Stimulated activated CD8-positive, alpha-beta memory T cell treated with anti-CD3 and anti-CD28 coated beads, Interleukin-15, amount 100 ng/mL, for 48 hours (primary cell): ENCODE measurements around the gene BBX.
"Not testable (repeated sequence)": the region's sequence is repeated elsewhere in the genome, so short reads cannot be mapped to it uniquely, and the experiment has no call there.

ENCODE experiments used
- DNase-seq, 2 donors: peaks; one replicate each; pipeline ENCODE4 v3.0.0-alpha.2; 2020; ENCODE audit warnings: low read depth in 2 of 2

The BBX gene

DNA sequence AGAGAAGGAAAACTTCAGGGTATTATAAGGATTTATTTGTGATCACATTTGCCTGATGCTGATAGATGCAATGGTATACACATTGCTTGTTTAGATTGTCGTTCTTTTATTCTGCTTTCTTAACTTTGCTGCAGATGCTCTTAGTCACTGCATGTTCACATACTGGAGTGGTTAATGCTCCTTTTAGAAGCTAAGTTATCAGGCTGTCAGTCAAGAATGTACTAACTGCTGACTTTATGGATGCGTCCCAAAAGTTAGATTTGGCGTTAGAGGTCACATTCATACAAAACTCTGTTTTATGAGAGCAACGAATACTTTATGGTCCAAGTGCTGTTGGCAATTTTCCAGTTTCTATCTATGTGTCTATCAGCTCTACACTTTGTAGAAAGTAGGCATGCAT lies 160.7 kb downstream of the BBX start:
- no peak for DNase-seq

- no peak for DNase-seq
Measured at GRCh38 chr3:107684431-107684925, 161.7 kb downstream of the BBX start.

DNA sequence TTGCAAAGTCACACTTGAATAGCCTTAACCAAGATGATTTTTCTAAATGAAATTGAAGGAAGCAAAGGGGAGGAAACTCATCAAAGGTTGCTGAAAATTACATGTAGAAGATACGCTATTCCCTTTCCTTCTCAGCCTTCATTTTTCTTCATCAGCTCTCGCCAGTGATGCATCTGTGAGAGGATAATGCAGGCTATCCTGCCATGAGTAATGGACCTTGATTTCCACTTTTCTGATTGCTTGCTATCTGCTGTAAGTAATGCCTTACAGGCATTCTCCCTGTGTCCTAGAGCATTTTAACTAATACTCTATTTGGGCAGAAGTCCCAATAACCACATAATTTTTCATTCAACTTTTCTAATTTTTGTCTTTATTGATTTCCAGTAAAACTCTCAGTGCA lies 162.6 kb downstream of the BBX start:
- DNase-seq: no peak

DNA sequence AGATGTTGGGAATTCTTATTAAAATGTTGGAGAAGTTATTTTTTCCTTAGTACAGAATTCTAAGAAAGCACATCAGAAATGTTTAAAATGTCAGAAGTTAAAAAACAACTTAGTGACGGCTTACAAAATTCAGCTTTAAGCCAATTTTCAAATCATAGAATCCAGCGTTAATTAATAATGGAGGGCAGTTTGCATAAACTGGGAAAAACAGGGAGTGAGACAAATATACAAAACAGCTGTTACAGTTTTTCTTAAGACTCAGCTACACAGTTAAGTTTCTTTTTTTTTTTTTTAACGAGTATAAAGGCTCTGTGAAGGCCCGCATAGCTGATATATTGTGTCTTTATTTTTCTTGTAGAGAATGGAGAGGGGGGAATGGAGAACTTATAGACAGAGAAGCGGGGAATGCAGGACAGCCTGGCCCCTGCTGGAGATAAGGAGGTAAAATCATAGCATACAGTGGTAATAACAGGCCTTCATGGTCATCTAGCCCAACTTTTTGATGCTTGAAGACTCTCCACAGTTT lies 164.4 kb downstream of the BBX start:
- no peak for DNase-seq

GRCh38 chr3:107689355-107689754 lies 166.6 kb downstream of the BBX start:
- no peak for DNase-seq

GRCh38 chr3:107690522-107691138 lies 167.9 kb downstream of the BBX start:
- no peak for DNase-seq

DNA sequence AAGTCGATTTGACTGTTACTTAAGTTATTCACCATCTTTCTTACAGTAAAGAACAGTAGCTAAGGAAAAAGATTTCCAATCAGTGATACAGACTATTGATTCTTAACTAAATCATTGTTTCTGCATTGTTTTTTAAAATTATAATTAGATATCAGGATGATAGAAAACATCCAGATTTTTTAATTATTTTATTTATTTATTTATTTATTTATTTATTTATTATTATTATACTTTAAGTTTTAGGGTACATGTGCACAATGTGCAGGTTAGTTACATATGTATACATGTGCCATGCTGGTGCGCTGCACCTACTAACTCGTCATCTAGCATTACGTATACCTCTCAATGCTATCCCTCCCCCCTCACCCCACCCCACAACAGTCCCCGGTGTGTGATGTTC lies 169.2 kb downstream of the BBX start:
- DNase-seq: not testable (repeated sequence)

DNA sequence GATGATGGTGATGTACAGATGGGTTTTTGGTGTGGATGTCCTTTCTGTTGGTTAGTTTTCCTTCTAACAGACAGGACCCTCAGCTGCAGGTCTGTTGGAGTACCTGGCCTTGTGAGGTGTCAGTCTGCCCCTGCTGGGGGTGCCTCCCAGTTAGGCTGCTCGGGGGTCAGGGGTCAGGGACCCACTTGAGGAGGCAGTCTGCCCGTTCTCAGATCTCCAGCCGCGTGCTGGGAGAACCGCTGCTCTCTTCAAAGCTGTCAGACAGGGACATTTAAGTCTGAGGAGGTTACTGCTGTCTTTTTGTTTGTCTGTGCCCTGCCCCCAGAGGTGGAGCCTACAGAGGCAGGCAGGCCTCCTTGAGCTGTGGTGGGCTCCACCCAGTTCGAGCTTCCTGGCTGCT lies 174.6 kb downstream of the BBX start:
- not testable (repeated sequence) for DNase-seq

- not testable (repeated sequence) for DNase-seq
Measured at GRCh38 chr3:107697855-107698254, 175.1 kb downstream of the BBX start.

- DNase-seq: no peak
Measured at GRCh38 chr3:107699682-107700081, 176.9 kb downstream of the BBX start.

DNA sequence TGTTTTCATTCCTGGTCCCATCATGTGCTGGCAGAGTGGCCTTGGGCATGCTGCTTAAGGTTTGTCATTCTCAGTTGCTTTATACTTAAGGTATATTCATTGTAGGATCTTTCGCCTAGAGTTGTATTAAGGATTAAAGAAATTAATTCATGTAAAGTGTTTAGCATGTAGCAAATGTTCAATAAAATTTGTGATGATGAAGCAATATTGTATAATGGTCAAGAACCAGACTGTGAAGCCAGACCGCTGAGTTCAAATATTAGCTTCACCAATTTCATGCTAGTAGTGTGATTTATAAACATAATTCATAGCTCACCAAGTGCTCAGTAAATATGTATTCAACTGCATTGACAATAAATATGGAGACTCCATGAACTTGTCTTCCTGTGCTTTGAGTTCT lies 178.5 kb downstream of the BBX start:
- DNase-seq: no peak

- DNase-seq: no peak
Measured at GRCh38 chr3:107704477-107704876, 181.7 kb downstream of the BBX start.

DNA sequence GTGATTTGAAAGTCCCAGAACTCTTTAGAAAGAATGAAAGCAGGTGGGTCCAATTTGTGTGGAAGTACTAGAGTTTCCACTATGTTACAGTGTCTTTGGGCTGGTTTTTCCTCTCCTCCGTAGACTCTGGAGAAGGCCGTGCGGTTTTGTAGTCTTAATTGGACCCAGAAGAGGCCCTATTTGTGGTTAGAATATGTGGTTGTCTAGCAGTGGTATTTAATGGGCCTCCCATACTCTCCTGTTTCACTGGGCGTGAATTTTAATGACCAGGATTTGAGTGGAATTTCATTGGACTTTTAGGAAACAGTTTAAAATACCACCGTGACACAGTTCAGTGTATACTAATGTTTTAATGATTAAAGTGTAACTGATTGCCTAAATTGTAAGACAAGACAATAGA lies 182.3 kb downstream of the BBX start:
- DNase-seq: no peak

DNA sequence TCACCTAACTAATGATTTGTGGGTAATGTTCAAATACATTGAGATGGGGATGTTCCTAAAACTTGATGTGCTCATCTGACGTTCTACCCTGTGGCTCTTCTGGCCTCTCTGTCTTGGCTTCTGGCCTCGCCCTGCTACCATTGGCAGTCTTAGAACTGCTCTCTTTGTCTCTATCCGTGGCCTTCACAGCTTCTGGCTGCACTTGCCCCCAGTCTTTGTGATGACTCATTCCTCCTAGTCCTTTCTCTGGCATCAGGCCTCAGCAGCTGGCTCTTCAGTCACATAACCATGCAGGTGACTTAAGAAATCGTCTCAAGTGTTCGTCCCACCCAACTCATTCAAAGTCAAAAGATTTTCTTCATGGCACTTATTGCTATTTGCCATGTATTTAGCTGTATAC lies 188.1 kb downstream of the BBX start:
- no peak for DNase-seq

DNA sequence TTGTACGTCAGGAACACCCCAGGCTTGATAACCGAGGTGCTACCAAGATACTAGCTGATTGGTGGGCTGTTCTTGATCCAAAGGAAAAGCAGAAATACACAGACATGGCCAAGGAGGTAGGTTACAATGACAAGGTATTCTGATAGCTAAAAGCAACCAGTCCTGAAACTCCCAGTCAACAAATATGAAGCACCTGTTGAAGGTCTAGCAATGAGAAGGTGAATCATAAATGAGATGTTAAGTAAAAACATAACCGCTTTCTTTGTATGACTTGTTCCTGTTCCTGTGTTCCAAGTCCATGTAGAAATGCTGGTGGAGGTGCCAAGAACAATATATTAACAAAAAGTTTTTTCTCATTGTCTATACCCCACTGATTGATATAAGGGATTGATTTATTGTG lies 194.0 kb downstream of the BBX start:
- no peak for DNase-seq

- DNase-seq: no peak
Measured at GRCh38 chr3:107718547-107718946, 195.8 kb downstream of the BBX start.

DNA sequence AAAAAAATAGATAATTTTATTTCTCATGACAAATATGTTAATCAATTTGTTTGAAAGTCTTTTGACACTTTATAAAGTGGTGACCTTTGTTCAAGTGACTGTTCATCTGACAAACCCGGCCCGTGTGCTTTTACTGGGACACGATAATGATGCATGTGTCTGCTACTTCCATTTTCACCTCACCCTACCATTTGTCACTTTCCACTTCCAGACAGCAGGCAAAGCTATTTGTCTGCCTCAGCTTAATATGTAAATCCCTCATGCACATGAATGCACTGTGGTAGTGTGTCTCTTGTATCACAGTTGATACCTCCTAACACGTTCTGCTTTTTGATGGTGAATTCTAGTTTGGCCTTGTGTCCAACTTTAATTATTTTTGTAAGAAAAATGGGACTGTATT lies 204.3 kb downstream of the BBX start:
- DNase-seq: no peak

GRCh38 chr3:107729686-107730085 lies 206.9 kb downstream of the BBX start:
- DNase-seq: no peak

GRCh38 chr3:107734317-107734716 lies 211.6 kb downstream of the BBX start:
- DNase-seq: no peak

DNA sequence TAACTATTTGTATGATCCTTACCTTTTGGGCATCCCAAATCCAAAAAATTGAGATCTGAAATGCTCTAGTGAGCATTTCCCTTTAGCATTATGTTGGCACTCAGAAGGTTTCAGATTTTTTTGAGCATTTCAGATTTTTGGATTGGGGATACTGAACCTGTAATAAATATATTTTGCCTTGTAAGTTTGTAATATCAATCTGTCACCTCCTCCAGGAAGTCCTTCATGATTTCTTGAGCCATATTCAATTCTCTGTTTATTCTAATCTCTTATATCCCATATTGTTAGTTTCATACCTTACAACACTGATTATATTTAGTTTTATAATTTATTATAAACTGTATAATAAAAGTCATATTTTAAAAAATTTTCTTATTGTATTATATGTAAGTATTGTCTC lies 215.2 kb downstream of the BBX start:
- no peak for DNase-seq

DNA sequence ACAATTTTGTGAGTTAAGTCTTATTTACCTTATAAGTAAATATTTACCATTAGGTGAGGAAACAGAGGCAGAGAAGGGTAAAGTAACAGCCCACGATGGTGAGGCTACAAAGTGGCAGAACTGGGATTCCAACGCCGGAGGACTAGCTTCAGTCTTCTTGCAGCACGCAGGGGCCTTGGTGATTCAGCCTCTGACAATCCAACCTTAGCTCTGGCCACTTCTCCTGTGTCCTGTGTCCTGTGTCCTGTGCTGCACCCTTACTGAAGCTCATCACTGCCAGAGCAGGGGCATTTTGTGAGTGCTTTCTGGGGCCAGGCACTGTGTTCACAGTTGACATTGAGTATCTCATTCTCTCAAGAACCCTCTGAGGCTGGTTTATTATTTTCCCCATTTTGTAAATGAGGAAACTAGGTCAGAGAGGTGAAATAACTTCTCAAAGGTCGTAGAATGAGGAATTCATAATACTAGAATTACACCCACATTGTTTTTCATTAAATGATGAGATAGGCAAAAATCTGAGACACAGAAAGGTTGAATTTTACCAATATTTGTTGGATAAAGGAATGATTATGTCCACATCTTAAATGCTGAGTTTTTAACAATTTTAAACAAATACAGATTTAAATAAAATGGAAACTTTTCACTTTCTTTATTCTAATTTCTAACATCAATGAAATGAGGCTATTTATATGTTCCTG lies 215.9 kb downstream of the BBX start:
- DNase-seq: no peak

- no peak for DNase-seq
Measured at GRCh38 chr3:107739227-107739626, 216.5 kb downstream of the BBX start.
